Activated CD8-positive, alpha-beta memory T cell treated with anti-CD3 and anti-CD28 coated beads for 36 hours (primary cell): ENCODE data around the gene SERPINB7. TPM values are rescaled to one million over a fixed set of nuclear protein-coding genes. Genes with fewer than 3 reads are reported as not detected.

Experiments used
- CTCF ChIA-PET: fragments of 350-600 bp; sonication (Branson Sonifier 250); formaldehyde crosslinking; loops from one replicate; lab custom pipeline; 2021; ENCODE audit warnings: antibody characterized with exemption; lab: Charles Lee
- POLR2A ChIA-PET: fragments of 350-600 bp; sonication (Branson Sonifier 250); formaldehyde crosslinking; loops from one replicate; lab custom pipeline; 2021; ENCODE audit warnings: antibody characterized with exemption; lab: Charles Lee
- total RNA-seq, 2 experiments: library from RNA; stranded (reverse); gene quantifications; one replicate each; pipeline ENCODE4 v1.2.3, GENCODE V29; 2021

The SERPINB7 gene
- total RNA-seq, 2 experiments from 2014 or later, result not detected

DNA sequence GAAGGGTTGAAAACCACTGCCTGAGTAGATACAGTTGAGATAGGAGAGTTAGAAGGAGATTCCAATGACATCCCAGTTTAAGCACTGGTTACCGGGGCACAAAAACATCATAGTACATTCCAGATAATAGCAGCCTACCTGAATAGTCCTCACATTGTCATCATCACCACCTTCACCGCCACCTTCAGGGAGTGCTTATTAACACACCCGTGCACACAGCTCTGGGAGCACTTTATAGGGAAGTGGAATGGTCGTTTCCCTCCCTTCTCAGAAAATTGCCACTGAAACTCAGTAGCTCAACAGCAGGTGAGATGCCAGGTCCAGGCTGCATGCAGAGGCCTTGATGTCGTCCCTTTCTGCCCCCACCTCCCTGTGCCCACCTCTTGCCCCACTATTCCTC lies 8.2 kb downstream of the SERPINB7 start:
- ChIA-PET CTCF (interaction anchor here (0.7 kb wide), 1 partner anchor 100 kb away, joined by 3 read pairs; no protein-coding TSS in a partner anchor), POLR2A (interaction anchor here (0.7 kb wide), 1 partner anchor 337 kb away, joined by 4 read pairs; no protein-coding TSS in a partner anchor)

DNA sequence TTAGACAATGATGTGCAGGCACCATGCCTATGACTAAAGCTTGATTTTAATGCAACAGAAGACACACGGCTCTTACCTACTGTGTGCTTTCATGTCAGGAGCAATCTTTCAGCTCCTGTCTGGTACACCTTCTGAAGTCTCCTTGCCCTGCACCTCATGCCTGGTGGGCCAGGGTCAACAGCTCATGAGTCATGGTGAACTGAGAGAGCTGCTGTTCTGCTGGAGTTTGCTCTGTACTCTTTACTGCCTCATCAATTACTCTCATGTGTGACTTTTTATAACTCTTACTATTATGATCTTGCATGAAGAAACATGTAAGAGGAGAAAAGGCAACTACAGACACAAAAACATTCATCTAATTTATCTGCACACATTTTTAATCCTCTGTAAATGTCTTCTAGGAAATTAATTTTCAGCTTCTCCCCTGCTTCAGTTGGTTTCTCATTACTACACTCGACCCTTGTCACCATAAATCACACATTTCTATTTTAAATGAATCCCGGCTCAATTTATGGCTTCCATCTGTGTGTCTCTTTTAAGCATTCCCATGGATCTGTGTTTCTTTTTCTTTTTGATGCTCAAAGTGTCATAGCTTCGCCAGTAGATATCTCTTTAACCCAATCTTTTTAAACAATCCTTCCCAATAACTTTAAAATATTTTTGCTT lies 9.7 kb downstream of the SERPINB7 start:
- ChIA-PET CTCF (no interaction called here), POLR2A (no interaction called here)

- POLR2A ChIA-PET, result no interaction called here
- CTCF ChIA-PET, result no interaction called here
Observed at GRCh38 chr18:63787673-63788072, 12.5 kb downstream of the SERPINB7 start.

- POLR2A ChIA-PET, result no interaction called here
Observed at GRCh38 chr18:63788447-63789096, 13.4 kb downstream of the SERPINB7 start.

DNA sequence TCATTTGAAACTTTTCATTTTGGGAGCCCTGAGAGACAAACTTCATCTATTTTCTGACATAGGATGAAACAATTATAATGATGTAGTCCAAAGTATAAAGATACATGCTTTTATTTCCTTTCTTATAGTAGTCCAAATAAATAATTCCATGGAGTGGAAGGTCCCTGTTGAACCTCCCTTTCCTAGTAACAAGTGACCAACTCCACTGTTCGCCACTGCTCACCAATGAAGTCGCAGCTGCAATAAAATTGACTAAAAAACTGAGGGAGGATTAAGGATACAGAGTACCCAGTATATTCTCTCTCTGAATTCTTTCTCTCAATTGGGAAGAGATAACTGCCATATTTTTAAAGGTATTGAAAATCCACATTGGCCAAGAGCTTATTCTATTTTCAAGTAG lies 14.1 kb downstream of the SERPINB7 start:
- ChIA-PET POLR2A (no interaction called here), CTCF (no interaction called here)

More at GRCh38 chr18:63788447-63789096, 13.4 kb downstream of the SERPINB7 start:
- CTCF ChIA-PET, result no interaction called here

DNA sequence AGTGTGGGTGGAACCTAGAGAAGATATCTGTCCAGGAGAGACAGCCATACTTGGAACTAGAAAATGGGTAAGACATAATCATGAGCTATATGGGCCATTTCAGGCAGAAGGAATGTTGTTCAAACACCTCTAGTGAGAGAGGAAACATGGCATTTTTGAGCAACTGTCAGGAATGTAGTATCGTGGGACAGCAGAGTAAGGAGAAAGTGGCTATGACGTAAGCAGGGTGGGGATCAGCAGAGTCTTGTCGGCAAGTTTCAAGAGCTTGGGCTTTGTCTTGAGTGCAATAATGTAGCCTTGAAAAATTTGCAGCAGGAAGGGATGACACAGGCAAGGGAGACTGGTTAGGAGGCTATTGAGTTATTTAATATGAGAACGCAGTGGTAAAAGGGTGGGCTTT lies 20.4 kb downstream of the SERPINB7 start:
- ChIA-PET CTCF (no interaction called here), POLR2A (no interaction called here)

- CTCF ChIA-PET, result no interaction called here
- POLR2A ChIA-PET, result no interaction called here
Observed at GRCh38 chr18:63799189-63799588, 24.0 kb downstream of the SERPINB7 start.

DNA sequence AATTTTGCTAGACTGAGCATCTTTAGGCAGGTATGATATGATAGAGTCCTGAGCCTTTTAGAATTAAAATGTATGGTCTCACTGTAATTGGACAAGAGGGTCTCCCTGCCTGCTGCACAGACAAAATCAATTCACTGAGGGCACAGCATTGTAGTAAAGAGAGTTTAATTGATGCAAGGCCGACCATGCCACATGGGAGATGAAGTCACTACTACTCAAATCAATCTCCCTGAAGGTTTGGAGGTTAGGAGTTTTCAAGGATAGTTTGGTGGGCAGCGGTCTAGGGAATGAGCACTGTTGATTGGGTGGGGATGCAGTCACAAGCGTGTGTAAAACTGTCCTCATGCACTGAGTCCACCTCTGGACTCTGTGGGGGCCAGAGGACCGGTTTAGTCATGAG lies 26.1 kb downstream of the SERPINB7 start:
- POLR2A ChIA-PET, result no interaction called here
- CTCF ChIA-PET, result no interaction called here

GRCh38 chr18:63808125-63808524 lies 32.9 kb downstream of the SERPINB7 start:
- CTCF ChIA-PET, result no interaction called here
- POLR2A ChIA-PET, result no interaction called here

DNA sequence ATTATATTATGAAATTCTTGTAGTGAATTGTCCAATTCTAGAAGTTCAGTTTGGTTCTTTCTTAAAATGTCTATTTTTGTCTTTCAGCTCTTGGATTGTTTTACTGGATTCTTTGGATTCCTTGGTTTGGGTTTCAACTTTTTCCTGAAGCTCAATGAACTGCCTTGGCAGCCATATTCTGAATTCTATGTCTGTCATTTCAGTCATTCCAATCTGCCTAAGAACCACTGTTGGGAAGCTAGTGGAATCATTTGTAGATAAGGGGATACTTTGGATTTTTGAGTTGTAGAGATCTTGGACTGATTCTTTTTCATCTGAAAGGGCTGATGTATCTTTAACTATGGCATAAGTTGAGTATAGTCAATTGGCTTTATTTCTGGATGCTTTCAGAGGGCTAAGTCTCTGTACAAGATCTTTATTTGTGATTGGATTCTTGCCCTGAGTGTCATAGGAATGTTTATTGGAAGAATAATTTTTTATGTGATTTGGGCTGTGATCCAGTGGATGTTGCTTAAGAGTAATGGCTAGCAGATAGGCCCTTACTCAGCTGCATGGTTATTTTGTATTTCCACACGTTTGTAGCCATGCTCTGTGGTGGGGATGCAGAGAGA lies 42.3 kb downstream of the SERPINB7 start:
- POLR2A ChIA-PET, result no interaction called here

DNA sequence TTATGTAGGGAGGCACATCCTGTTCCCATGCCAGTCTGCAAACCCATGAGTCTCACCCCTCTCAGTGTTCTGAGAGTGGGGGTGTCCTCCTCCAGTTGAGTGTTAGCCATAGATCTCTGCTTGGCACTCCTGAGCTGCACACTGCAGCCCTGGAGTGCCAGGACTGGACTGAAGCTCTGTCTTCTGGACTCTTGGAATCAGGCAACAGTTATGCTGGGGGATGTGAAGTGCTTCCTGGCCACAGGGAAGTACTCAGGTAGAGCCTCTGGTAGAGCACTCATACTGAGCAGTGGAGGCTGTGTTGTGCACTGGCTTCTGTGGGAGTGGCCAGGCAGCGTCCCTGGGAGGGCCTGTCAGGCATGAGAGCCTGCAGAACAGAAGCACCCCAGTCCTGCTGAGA lies 43.0 kb downstream of the SERPINB7 start:
- ChIA-PET CTCF (no interaction called here), POLR2A (no interaction called here)

More for the DNA sequence above, 42.3 kb downstream of the SERPINB7 start:
- CTCF ChIA-PET, result no interaction called here

DNA sequence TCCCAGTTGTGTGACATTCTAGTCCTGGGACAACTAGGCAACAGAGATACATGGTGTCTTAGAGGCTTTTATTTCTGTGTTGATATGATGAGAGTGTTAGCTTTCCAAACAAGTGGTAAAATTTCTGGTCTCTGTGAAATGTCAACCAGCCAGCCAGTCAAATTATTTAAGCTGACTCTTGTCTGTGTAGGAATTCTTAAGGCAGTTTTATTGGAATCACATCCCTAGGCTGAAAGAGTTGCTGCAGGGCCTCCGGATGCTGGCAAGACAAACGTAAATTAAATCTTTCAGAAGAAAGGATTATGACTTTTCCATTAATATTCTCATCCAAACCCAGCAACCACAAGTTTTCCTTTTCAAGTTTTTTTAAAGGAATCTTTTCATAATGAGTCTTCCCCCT lies 44.6 kb downstream of the SERPINB7 start:
- POLR2A ChIA-PET, result no interaction called here
- CTCF ChIA-PET, result no interaction called here

DNA sequence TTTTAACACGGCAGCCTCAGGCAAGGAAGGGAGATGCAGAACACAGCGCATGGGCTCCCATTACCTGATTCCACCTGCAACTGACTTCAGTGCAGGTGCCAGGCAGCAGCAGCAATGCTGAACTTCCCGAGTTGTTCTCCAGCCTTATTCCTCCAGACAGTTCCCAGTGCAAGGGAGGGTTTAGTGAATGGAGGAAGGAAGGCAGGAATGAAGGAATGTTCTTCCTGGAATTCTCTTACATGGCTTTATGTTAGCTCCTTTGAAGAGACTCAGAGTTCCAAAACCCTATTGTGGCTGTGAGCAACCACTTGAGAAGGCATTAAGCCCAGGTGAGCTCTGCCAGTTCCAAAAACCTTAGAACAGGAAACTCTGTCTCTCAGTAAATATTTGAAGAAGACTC lies 45.5 kb downstream of the SERPINB7 start:
- CTCF ChIA-PET, result no interaction called here
- POLR2A ChIA-PET, result no interaction called here

DNA sequence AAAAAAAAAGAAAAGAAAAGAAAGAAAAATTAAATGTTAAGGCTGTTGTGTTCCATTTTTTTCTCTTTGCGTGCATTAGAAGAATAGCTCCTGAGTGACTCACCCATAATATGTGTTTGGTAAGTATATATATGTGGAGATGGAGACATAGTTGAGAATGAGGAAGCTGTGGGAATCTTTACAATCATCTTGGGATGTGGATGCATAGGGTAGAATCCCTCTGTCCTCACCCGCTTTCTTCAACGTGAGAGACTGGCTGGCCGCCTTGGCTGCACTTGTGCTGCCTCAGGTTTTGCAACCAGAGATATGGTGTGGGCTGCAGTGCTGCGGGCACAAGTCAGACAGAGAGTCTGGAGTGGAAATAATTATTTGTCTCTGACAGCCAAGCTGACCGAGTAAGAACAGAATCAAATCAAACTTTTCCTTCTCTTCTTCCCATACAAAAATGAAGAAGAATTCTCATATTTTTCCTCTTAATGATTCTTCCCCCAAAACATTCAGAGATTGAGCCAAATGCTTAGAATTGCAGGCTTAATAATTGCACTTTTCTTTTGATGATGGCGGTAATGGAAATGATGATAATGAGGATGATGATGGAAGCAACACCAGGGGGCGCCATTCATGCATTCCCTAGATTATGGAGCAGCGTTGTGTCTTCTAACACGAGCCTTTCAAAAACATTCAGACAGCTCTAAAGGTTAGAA lies 48.5 kb downstream of the SERPINB7 start:
- ChIA-PET POLR2A (no interaction called here), CTCF (interaction anchor here (0.7 to 1.4 kb wide), 2 partner anchors 9 to 111 kb away, joined by 3 to 6 read pairs; no protein-coding TSS in a partner anchor)

DNA sequence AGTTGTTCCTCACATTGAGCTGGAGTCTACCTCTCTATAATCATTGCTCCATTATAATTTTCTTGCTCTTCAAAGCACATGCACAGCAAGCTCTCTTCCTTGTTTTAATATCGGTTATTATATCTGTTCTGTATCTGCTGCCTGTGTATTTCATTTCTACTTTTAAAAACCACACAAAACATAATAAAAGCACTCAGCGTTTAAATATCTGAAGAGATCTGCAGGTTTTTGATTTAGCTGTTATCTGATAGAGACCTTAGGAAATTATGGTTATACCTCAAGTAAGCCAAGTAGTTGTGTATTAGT lies 49.0 kb downstream of the SERPINB7 start:
- ChIA-PET CTCF (interaction anchor here (0.7 to 1.4 kb wide), 2 partner anchors 10 to 110 kb away, joined by 3 to 6 read pairs; no protein-coding TSS in a partner anchor), POLR2A (no interaction called here)

DNA sequence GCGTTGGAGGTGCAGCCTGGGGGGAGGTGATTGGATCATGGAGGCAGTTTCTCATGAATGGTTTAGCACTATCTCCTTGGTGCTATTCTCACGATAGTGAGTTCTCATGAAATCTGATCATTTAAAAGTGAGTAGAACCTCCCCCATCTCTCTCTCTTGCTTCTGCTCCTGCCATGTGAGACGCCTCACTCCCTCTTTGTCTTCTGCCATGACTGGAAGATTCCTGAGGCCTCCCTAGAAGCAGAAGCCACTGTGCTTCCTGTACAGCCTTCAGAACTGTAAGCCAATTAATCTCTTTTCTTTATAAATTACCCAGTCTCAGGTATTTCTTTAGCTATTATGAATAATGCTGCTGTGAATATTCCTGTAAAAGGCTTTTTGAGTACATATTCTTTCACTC lies 52.9 kb downstream of the SERPINB7 start:
- POLR2A ChIA-PET, result interaction anchor here (0.5 kb wide), 1 partner anchor 98 kb away, joined by 4 read pairs; no protein-coding TSS in a partner anchor
- CTCF ChIA-PET, result no interaction called here

- POLR2A ChIA-PET, result no interaction called here
- CTCF ChIA-PET, result no interaction called here
Observed at GRCh38 chr18:63828656-63829055, 53.4 kb downstream of the SERPINB7 start.

- POLR2A ChIA-PET, result no interaction called here
Observed at GRCh38 chr18:63829886-63830285, 54.7 kb downstream of the SERPINB7 start.

GRCh38 chr18:63831080-63831788 lies 56.0 kb downstream of the SERPINB7 start:
- ChIA-PET CTCF (no interaction called here), POLR2A (no interaction called here)

More at GRCh38 chr18:63829886-63830285, 54.7 kb downstream of the SERPINB7 start:
- CTCF ChIA-PET, result no interaction called here
